Mononuclear cell (primary cell): ENCODE data around the gene PADI6. TPM values are rescaled to one million over a fixed set of nuclear protein-coding genes. Genes with fewer than 3 reads are reported as not detected.

ENCODE experiments used
- H3K27me3 ChIP-seq: 2 replicates; pipeline ENCODE4 v1.6.0; 2011; ENCODE audit warnings: low read length, control low read depth; ENCODE audit not compliant: insufficient read depth
- H3K4me1 ChIP-seq: 2 replicates; pipeline ENCODE4 v1.5.1; 2011; ENCODE audit warnings: mild to moderate bottlenecking, low read length, control low read depth; ENCODE audit not compliant: insufficient read depth
- H3K4me3 ChIP-seq: 2 replicates; pipeline ENCODE4 v1.5.1; 2011; ENCODE audit warnings: mild to moderate bottlenecking, low read length, moderate library complexity
- H3K9me3 ChIP-seq: 2 replicates; pipeline ENCODE4 v1.5.1; 2011; ENCODE audit warnings: low read depth, mild to moderate bottlenecking, control low read depth, low read length
- total RNA-seq: library from RNA; depleted of rRNA; stranded (reverse); fragments of >200 nt; gene quantifications from one replicate; pipeline ENCODE4 v1.2.3, GENCODE V29; 2012

Gene PADI6
- total RNA-seq, 1 donor, result not detected

- H3K4me1 ChIP-seq, result peaks cover 4% of the 10 kb centered on the region
- H3K27me3 ChIP-seq, result no peaks in the 10 kb centered on the region
- H3K4me3 ChIP-seq, result no peak overlapping the region
- H3K9me3 ChIP-seq, result no peaks in the 10 kb centered on the region
These were observed 1.4 kb upstream of the PADI6 start for GRCh38 chr1:17370618-17371017.

- H3K9me3 ChIP-seq, result no peaks in the 10 kb centered on the region
- no peak overlapping the region for H3K4me3 ChIP-seq
- no peaks in the 10 kb centered on the region for H3K4me1 ChIP-seq
- no peaks in the 10 kb centered on the region for H3K27me3 ChIP-seq
These were observed 959 bp downstream of the PADI6 start for GRCh38 chr1:17372955-17373354.

- H3K4me1 ChIP-seq, result no peaks in the 10 kb centered on the region
- H3K27me3 ChIP-seq, result no peaks in the 10 kb centered on the region
- H3K9me3 ChIP-seq, result no peaks in the 10 kb centered on the region
- no peak overlapping the region for H3K4me3 ChIP-seq
These were observed 3.7 kb downstream of the PADI6 start for GRCh38 chr1:17375651-17376050.

- no peaks in the 10 kb centered on the region for H3K27me3 ChIP-seq
- no peaks in the 10 kb centered on the region for H3K4me1 ChIP-seq
- H3K4me3 ChIP-seq, result no peak overlapping the region
- H3K9me3 ChIP-seq, result no peaks in the 10 kb centered on the region
These were observed 5.4 kb downstream of the PADI6 start for GRCh38 chr1:17377325-17377953.

GRCh38 chr1:17381161-17381560 is 9.2 kb downstream of the PADI6 start:
- H3K4me3 ChIP-seq, result no peak overlapping the region
- no peaks in the 10 kb centered on the region for H3K9me3 ChIP-seq

GRCh38 chr1:17392199-17392740 is 20.3 kb downstream of the PADI6 start:
- Histone ChIP-seq H3K27me3 (no peaks in the 10 kb centered on the region), H3K4me1 (peaks cover 22% of the 10 kb centered on the region), H3K4me3 (no peak overlapping the region), H3K9me3 (no peaks in the 10 kb centered on the region)

More at GRCh38 chr1:17381161-17381560, 9.2 kb downstream of the PADI6 start:
- no peaks in the 10 kb centered on the region for H3K27me3 ChIP-seq
- H3K4me1 ChIP-seq, result no peaks in the 10 kb centered on the region

- Histone ChIP-seq H3K4me3 (no peak overlapping the region), H3K9me3 (no peaks in the 10 kb centered on the region)
These were observed 21.2 kb downstream of the PADI6 start for GRCh38 chr1:17393230-17393629.

GRCh38 chr1:17397910-17398695 is 26.1 kb downstream of the PADI6 start:
- H3K4me3 ChIP-seq, result no peak overlapping the region
- H3K9me3 ChIP-seq, result no peaks in the 10 kb centered on the region
- H3K27me3 ChIP-seq, result no peaks in the 10 kb centered on the region
- peaks cover 19% of the 10 kb centered on the region for H3K4me1 ChIP-seq

More at GRCh38 chr1:17393230-17393629, 21.2 kb downstream of the PADI6 start:
- Histone ChIP-seq H3K4me1 (peaks cover 28% of the 10 kb centered on the region), H3K27me3 (no peaks in the 10 kb centered on the region)

GRCh38 chr1:17400725-17401341 is 28.8 kb downstream of the PADI6 start:
- no peak overlapping the region for H3K4me3 ChIP-seq
- no peaks in the 10 kb centered on the region for H3K27me3 ChIP-seq
- no peaks in the 10 kb centered on the region for H3K9me3 ChIP-seq
- H3K4me1 ChIP-seq, result peaks cover 8% of the 10 kb centered on the region

- no peaks in the 10 kb centered on the region for H3K9me3 ChIP-seq
- no peak overlapping the region for H3K4me3 ChIP-seq
- peaks cover 8% of the 10 kb centered on the region for H3K4me1 ChIP-seq
- no peaks in the 10 kb centered on the region for H3K27me3 ChIP-seq
These were observed 29.8 kb downstream of the PADI6 start for GRCh38 chr1:17401841-17402240.

- peaks cover 2% of the 10 kb centered on the region for H3K4me1 ChIP-seq
- H3K4me3 ChIP-seq, result no peak overlapping the region
- H3K27me3 ChIP-seq, result no peaks in the 10 kb centered on the region
- no peaks in the 10 kb centered on the region for H3K9me3 ChIP-seq
These were observed 31.1 kb downstream of the PADI6 start for GRCh38 chr1:17403081-17403480.

- no peak overlapping the region for H3K4me3 ChIP-seq
- no peaks in the 10 kb centered on the region for H3K4me1 ChIP-seq
- H3K27me3 ChIP-seq, result no peaks in the 10 kb centered on the region
- no peaks in the 10 kb centered on the region for H3K9me3 ChIP-seq
These were observed 32.2 kb downstream of the PADI6 start for GRCh38 chr1:17404034-17404684.

GRCh38 chr1:17404820-17405219 is 32.8 kb downstream of the PADI6 start:
- no peaks in the 10 kb centered on the region for H3K27me3 ChIP-seq

GRCh38 chr1:17405898-17406759 is 34.1 kb downstream of the PADI6 start:
- Histone ChIP-seq H3K27me3 (no peaks in the 10 kb centered on the region), H3K4me1 (no peaks in the 10 kb centered on the region), H3K4me3 (no peak overlapping the region), H3K9me3 (no peaks in the 10 kb centered on the region)

More at GRCh38 chr1:17404820-17405219, 32.8 kb downstream of the PADI6 start:
- Histone ChIP-seq H3K4me1 (no peaks in the 10 kb centered on the region), H3K9me3 (no peaks in the 10 kb centered on the region), H3K4me3 (no peak overlapping the region)
